Measurements from ENCODE around the gene NPIPB6.
"Not testable (repeated sequence)": the region's sequence is repeated elsewhere in the genome, so short reads cannot be mapped to it uniquely, and the experiment has no call there.

DNA sequence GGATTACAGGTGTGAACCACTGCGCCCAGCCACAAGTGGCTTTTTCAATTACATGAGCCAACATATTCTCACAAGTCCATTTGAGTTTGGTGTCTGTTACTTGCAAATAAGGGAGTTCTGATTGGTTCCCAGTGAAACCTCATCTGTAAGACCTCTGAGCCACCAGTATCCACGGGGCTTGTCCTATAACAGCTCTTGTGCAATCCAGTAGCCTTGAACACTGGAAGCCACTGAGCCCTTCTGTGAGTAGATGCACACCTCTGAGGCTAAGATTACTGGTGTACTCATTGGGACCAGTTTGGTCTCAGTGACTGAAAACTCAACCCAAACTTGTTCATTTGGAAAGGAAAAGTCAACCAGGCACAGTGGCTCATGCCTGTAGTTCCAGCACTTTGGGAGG, 32.3 kb downstream of the NPIPB6 start:
- TF ChIP-seq, protein P1, sequence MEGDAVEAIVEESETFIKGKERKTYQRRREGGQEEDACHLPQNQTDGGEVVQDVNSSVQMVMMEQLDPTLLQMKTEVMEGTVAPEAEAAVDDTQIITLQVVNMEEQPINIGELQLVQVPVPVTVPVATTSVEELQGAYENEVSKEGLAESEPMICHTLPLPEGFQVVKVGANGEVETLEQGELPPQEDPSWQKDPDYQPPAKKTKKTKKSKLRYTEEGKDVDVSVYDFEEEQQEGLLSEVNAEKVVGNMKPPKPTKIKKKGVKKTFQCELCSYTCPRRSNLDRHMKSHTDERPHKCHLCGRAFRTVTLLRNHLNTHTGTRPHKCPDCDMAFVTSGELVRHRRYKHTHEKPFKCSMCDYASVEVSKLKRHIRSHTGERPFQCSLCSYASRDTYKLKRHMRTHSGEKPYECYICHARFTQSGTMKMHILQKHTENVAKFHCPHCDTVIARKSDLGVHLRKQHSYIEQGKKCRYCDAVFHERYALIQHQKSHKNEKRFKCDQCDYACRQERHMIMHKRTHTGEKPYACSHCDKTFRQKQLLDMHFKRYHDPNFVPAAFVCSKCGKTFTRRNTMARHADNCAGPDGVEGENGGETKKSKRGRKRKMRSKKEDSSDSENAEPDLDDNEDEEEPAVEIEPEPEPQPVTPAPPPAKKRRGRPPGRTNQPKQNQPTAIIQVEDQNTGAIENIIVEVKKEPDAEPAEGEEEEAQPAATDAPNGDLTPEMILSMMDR (IDR thresholded peaks at IDR 0.05) = not testable (repeated sequence)
- not testable (repeated sequence) for TF ChIP-seq POLR2A (IDR thresholded peaks at IDR 0.05)
